HepG2 (cell line): Measurements from ENCODE around the gene DCUN1D2. TPM values are rescaled to one million over a fixed set of nuclear protein-coding genes. Genes with fewer than 3 reads are reported as not detected.

Experiments used
- ATAC-seq: fragments of 200-7000 bp; cut with Tn5 transposase; 3 replicates; pipeline ENCODE4 v1.9.1; 2020; ENCODE audit warnings: mild to moderate bottlenecking, moderate library complexity
- BruUV-seq: library from RNA; stranded (reverse); fragments of 400-500 nt; replicated peaks from 2 replicates; lab custom pipeline; 2021; lab: Mats Ljungman, UMichigan
- CTCF ChIA-PET: fragments of 300-600 bp; formaldehyde crosslinking; extraction: SDS; loops from one replicate; lab custom pipeline; 2021; ENCODE audit warnings: low total read pairs, inconsistent platforms, low intra/inter-chr PET ratio; lab: Yijun Ruan, JAX
- POLR2A ChIA-PET: fragments of 350-600 bp; sonication (Branson Sonifier 250); formaldehyde crosslinking; loops from one replicate; lab custom pipeline; 2020; ENCODE audit warnings: antibody characterized with exemption, inconsistent platforms; lab: Yijun Ruan, JAX
- DNase-seq: peaks from one replicate; pipeline ENCODE4 v3.0.0-alpha.2; 2015; ENCODE audit warnings: low spot score
- FAIRE-seq: peaks from 3 replicates; lab custom pipeline; 2011; peaks lifted over from hg19 to GRCh38; lab: Jason Lieb, UNC
- H2AFZ ChIP-seq: one replicate; pipeline ENCODE4 v1.6.1; 2011; ENCODE audit warnings: low read length, inconsistent platforms
- H3K27ac ChIP-seq: fragments of 300-600 bp; 3 replicates; pipeline ENCODE4 v1.8.0; 2011; ENCODE audit warnings: mixed run types, mild to moderate bottlenecking, mixed read lengths, low read length, inconsistent platforms; ENCODE audit not compliant: insufficient read depth; ENCODE audit errors: extremely low read length
- H3K27me3 ChIP-seq, 2 experiments: fragments of 200-600 bp in 1 of 2; 2 replicates in 1 of 2; 3 replicates in 1 of 2; pipeline versions ENCODE4 v1.6.0 to v1.8.0; 2011; ENCODE audit warnings: low read length in 2 of 2, mild to moderate bottlenecking in 2 of 2, moderate library complexity in 2 of 2, inconsistent platforms in 1 of 2; ENCODE audit not compliant: insufficient read depth in 2 of 2, control insufficient read depth in 1 of 2
- H3K36me3 ChIP-seq, 2 experiments: fragments of 200-600 bp in 1 of 2; replicated peaks in 1 of 2; 2 replicates in 1 of 2; 3 replicates in 1 of 2; pipeline versions ENCODE4 v1.5.1 to v1.8.0; 2011; ENCODE audit warnings: low read length in 2 of 2, inconsistent platforms in 1 of 2; ENCODE audit not compliant: insufficient read depth in 2 of 2, control insufficient read depth in 1 of 2
- H3K4me1 ChIP-seq: 2 replicates; pipeline ENCODE4 v1.5.1; 2012; ENCODE audit warnings: low read length, inconsistent platforms; ENCODE audit not compliant: insufficient read depth
- H3K4me2 ChIP-seq: 2 replicates; pipeline ENCODE4 v1.6.0; 2011; ENCODE audit warnings: low read depth, low read length, inconsistent platforms
- H3K4me3 ChIP-seq, 3 experiments: fragments of 200-600 bp in 1 of 3; sonication (generic), shearing (Covaris generic) in 1 of 3; replicated peaks in 1 of 3; 2 replicates each; pipeline ENCODE4 v1.5.1; 2011 to 2016; ENCODE audit warnings: low read length in 3 of 3, inconsistent platforms in 2 of 3, low read depth in 2 of 3, mild to moderate bottlenecking in 2 of 3, control low read depth in 1 of 3, mixed read lengths in 1 of 3; ENCODE audit not compliant: insufficient read depth in 1 of 3
- H3K79me2 ChIP-seq: one replicate; pipeline ENCODE4 v1.6.1; 2011; ENCODE audit warnings: low read length, inconsistent platforms; ENCODE audit not compliant: insufficient read depth
- H3K9ac ChIP-seq: 2 replicates; pipeline ENCODE4 v1.6.0; 2011; ENCODE audit warnings: mild to moderate bottlenecking, low read depth, low read length, inconsistent platforms; ENCODE audit not compliant: insufficient read depth
- H3K9me3 ChIP-seq: 2 replicates; pipeline ENCODE4 v1.5.1; 2012; ENCODE audit warnings: mild to moderate bottlenecking, low read length
- H4K20me1 ChIP-seq: 2 replicates; pipeline ENCODE4 v1.6.0; 2011; ENCODE audit warnings: inconsistent platforms, mild to moderate bottlenecking, low read length, moderate library complexity; ENCODE audit not compliant: insufficient read depth
- CENPX ChIP-seq: sonication (generic); formaldehyde crosslinking; IDR thresholded peaks from 2 replicates; pipeline ENCODE4 v1.9.0; 2021; ENCODE audit warnings: mild to moderate bottlenecking, missing genetic modification reagents, moderate library complexity
- GATAD1 ChIP-seq: IDR thresholded peaks from 2 replicates; pipeline ENCODE4 v1.6.1; 2016; ENCODE audit warnings: missing genetic modification reagents, missing compliant biosample characterization
- ZFX ChIP-seq: sonication (generic); formaldehyde crosslinking; IDR thresholded peaks from 2 replicates; pipeline ENCODE4 v1.4.0; 2020; ENCODE audit warnings: mild to moderate bottlenecking, low read depth, missing genetic modification reagents, moderate library complexity
- ZNF770 ChIP-seq: sonication (generic); formaldehyde crosslinking; IDR thresholded peaks from 2 replicates; pipeline ENCODE4 v1.5.0; 2020; ENCODE audit warnings: mild to moderate bottlenecking, missing genetic modification reagents
- WGBS: methylation state at CpG from one replicate; pipeline ENCODE4 v1.1.6; 2017; ENCODE audit warnings: low lambda C conversion rate; 5-methylcytosine and 5-hydroxymethylcytosine counted together
- in situ Hi-C: cut with HindIII; loops from 2 replicates; pipeline ENCODE4 v1.10.0; 2017; ENCODE audit warnings: low pct_unique_long_range_greater_than_20kb; ENCODE audit not compliant: extremely low pct_ligation_motif_present
- intact Hi-C: fragments of 100-400 bp; cut with micrococcal nuclease; formaldehyde crosslinking; loops from one replicate; pipeline ENCODE4 v1.10.0; 2022; ENCODE audit not compliant: unreplicated experiment
- polyA plus RNA-seq, 8 experiments: library from polyadenylated mRNA; depleted of rRNA in 3 of 8; stranded (reverse) in 7 of 8; unstranded in 1 of 8; fragments of >200 nt; fragmentation: Illumina TruSeq in 4 of 8; extraction: Trizol in 4 of 8; gene quantifications; 2 replicates each; pipeline versions ENCODE4 v1.2.1 to v1.2.3, GENCODE V29; 2011 to 2016; ENCODE audit warnings: low read depth in 4 of 8, missing spikeins in 1 of 8, mixed read lengths in 1 of 8; ENCODE audit not compliant: insufficient read depth in 1 of 8
- total RNA-seq, 5 experiments: library from RNA; depleted of rRNA; stranded (reverse); fragments of >200 nt; fragmentation: Illumina TruSeq; extraction: Trizol; gene quantifications; 2 replicates each; pipeline ENCODE4 v1.2.3, GENCODE V29; 2016; ENCODE audit warnings: low read depth in 1 of 5
- TF ChIP-seq, protein P1 (sequence below): IDR thresholded peaks from 2 replicates; pipeline ENCODE4 v1.6.1; 2012; ENCODE audit warnings: inconsistent platforms
- TF ChIP-seq, protein P2 (sequence below): sonication (generic); formaldehyde crosslinking; IDR thresholded peaks from 2 replicates; pipeline ENCODE4 v1.5.1; 2020; ENCODE audit warnings: mild to moderate bottlenecking, missing genetic modification reagents, moderate library complexity

DCUN1D2 gene
- total and polyA plus RNA-seq, 2 of the 13 experiments (the other 11 are each of a cell fraction or from before 2014, with no cell fraction given): 9.1 to 9.6 TPM

- DNase-seq (no peak), FAIRE-seq (no peak), ATAC-seq (no peak)
- H3K27ac ChIP-seq: no peak overlapping the region
- in situ Hi-C loops: no loop called here
- H3K9ac ChIP-seq: no peak overlapping the region
- H4K20me1 ChIP-seq: no peaks in the 10 kb centered on the region
- H3K4me3 ChIP-seq: peak overlapping the region in 1 of 3 experiments; percentile 15; a peak in 1 of 6 replicates
- no peaks in the 10 kb centered on the region for H3K79me2 ChIP-seq
- peaks cover 6 to 61% of the 10 kb centered on the region in 2 experiments for H3K27me3 ChIP-seq
- intact Hi-C loops: no loop called here
- peak overlapping the region; percentile 54 for H3K4me2 ChIP-seq
- TF ChIP-seq CENPX (CRISPR knock-in tag) (no peak), ZNF770 (CRISPR knock-in tag) (peak; percentile 4; the same call in 1 of the 2 replicates), GATAD1 (CRISPR knock-in tag) (no peak), ZFX (CRISPR knock-in tag) (peak; percentile 2; the same call in 1 of the 2 replicates)
- TF ChIP-seq, protein P1, sequence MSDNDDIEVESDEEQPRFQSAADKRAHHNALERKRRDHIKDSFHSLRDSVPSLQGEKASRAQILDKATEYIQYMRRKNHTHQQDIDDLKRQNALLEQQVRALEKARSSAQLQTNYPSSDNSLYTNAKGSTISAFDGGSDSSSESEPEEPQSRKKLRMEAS: peak; percentile 9; the same call in 1 of the 2 replicates
- TF ChIP-seq, protein P2, sequence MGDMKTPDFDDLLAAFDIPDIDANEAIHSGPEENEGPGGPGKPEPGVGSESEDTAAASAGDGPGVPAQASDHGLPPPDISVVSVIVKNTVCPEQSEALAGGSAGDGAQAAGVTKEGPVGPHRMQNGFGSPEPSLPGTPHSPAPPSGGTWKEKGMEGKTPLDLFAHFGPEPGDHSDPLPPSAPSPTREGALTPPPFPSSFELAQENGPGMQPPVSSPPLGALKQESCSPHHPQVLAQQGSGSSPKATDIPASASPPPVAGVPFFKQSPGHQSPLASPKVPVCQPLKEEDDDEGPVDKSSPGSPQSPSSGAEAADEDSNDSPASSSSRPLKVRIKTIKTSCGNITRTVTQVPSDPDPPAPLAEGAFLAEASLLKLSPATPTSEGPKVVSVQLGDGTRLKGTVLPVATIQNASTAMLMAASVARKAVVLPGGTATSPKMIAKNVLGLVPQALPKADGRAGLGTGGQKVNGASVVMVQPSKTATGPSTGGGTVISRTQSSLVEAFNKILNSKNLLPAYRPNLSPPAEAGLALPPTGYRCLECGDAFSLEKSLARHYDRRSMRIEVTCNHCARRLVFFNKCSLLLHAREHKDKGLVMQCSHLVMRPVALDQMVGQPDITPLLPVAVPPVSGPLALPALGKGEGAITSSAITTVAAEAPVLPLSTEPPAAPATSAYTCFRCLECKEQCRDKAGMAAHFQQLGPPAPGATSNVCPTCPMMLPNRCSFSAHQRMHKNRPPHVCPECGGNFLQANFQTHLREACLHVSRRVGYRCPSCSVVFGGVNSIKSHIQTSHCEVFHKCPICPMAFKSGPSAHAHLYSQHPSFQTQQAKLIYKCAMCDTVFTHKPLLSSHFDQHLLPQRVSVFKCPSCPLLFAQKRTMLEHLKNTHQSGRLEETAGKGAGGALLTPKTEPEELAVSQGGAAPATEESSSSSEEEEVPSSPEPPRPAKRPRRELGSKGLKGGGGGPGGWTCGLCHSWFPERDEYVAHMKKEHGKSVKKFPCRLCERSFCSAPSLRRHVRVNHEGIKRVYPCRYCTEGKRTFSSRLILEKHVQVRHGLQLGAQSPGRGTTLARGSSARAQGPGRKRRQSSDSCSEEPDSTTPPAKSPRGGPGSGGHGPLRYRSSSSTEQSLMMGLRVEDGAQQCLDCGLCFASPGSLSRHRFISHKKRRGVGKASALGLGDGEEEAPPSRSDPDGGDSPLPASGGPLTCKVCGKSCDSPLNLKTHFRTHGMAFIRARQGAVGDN (CRISPR knock-in tag): peak; percentile 49
- no peaks in the 10 kb centered on the region for H3K36me3 ChIP-seq
- CTCF ChIA-PET: no interaction called here
- peaks cover 21% of the 10 kb centered on the region for H3K4me1 ChIP-seq
- H2AFZ ChIP-seq: no peak overlapping the region
- 32% methylated on average over 15 of the region's 15 CpGs for WGBS
- no TSS peak for BruUV-seq
- POLR2A ChIA-PET: no interaction called here
- no peaks in the 10 kb centered on the region for H3K9me3 ChIP-seq
These were observed 63.9 kb downstream of the DCUN1D2 start for GRCh38 chr13:113426591-113426986.
